GM18526 (cell line): Measurements from ENCODE around the gene DPH1.

Source experiments
- POLR2A ChIP-seq: IDR thresholded peaks from 3 replicates; pipeline ENCODE4 v1.6.1; 2011; ENCODE audit not compliant: insufficient read length; ENCODE audit errors: extremely low read depth

DPH1 gene

DNA sequence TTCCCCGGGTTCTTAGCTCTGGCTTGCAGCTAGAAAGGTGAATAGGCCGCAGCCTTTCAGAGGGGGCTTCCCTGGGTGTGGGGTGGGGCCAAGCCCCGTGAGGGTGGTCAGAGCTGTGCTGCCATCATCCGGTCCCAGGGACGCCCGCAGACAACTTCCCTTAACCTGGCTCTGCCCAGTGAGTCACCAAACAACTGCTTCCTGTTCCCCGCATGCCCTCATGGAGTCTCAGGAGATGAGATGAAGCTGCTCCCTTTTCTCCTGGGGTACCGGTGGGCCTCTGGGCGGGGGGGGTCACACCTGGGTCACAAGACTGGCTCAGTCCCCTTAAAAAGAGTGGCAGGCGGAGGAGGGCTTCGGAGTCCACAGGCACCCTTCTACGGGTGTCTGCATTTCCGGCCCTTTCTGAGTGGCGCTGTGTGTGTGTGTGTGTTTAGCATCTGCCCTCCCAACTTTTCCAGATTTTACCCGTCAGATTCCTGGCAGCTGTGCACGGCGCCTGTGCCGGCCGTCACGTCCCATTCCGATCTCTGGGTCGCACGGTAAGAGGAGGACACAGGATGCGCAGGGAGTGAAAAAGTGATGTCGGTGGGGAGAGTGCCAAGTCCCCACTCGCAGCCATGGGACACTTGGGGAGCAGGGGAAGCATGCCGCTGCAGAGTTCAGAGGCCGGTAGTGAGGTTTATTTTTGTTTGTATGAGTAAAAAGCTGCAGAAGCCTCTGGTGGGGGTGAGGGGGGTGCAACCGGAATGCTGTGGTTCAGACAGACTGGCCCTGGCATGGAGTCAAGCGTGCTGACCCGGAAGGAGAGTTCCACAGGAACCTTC is 41.7 kb downstream of the DPH1 start:
- TF ChIP-seq POLR2A = no peak

DNA sequence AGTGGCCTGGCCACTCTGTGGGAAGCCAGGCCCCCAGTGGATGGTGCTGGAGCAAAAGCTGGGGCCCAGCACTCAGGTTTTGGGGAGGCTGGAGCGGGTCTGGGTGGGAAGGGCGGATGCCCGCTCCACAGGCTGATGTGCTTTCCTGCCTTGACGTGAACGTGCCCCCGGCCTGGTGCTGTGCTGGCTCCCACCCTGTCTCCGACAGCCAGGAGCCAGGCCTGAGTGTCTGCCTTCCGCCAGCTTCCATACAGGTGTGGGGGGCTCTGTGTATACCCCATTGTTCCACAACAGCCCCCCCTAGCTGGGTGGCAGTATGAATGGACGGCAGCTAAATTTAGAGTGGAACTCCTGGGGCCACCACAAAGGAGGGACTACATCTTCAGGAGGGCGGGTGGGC is 45.0 kb downstream of the DPH1 start:
- no peak for TF ChIP-seq POLR2A

DNA sequence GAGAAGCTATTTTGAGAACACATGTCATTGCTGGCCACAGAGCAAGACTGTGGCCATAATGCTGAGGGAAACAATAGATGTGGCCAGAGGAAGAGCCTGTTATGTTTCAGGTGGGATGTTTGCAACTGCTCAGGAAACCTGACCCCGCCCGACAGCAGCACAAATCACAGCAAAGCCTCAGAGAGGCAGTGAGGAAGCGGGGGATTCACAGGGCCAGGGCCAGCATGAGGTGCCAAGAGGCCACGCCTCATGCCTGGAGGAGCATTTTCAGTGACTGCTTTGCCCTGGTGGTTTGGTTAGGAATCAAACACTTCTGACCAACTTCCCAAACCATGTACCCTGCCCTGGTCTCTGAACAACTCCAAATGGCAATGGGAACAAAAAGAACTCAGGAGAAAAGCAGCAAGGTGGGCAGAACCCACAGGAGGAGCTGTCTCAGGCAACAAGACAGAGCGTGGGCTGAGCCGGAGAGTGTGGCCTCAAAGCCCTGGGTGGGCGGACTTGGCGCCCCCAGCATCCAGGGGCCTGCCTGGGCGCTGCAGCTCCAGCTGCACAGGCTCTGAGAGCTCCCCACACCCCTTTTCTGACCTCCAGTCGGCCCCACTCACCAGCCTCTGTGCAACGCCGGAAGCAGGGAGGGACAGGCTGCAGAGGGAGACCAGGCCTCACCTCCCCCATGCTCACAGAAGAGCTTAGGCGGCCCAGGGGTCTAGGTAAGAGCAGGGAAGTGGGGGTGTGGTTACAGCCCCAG is 45.6 kb downstream of the DPH1 start:
- no peak for TF ChIP-seq POLR2A

DNA sequence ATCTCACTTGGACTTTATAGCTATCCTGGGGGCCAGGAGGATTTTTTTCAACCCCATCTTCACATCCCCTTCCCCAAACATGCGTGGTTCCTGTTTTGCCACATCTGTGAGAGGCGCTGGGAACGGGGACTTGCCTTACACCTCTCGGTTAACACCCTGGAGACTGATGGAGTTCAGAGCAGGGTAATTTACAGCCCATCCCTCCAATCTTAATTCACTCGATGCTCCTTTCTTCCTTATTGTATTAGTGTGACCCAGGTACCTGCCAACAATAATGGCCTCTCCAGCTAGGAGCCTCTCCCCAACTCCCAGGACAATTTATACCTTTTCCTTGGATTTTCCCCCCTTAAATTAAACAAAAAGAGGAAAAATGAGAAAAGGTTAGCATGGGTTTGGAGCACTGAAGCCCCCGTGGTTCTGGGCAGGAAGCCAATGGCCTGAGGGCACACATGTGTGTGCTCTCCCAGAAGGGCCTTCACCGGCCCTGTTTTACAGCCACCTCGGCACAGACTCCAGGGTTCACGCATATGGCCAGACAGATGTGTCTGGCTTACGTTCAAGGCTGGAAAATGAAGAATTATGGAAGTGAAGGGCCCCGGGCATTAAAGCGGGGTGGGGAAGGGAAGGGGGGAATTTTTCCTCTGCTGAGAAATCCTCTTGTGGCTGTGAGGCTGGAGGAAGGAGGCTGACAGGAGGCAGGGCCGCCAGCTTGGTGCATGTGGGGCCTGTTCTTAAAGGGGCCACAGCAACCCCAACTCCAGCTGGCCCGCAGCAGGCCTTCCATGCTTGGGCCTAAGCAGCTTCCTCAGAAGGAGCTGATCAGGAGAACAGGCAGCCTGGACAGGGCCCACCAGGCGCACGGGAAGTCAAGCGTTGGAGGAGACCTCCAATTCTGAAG is 46.4 kb downstream of the DPH1 start:
- no peak for TF ChIP-seq POLR2A

DNA sequence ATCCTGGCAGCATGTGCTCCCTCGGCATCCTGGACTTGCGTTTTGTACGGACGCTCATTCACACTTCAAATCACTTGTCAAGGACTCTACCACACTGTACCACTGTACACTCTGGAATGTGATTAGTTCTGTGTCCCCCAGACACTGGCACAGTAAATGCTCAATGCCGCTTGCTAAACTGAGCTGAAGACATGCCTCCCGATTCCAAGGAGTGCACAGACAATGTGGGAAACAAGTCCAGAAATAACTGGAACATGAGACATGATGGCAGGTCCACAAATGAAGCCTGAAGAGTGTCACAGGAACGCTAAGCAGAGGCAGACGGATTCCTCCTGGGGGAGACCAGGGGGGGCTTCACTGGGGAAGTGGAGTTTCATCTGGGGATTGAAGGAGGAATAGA is 47.1 kb downstream of the DPH1 start:
- TF ChIP-seq POLR2A = no peak

DNA sequence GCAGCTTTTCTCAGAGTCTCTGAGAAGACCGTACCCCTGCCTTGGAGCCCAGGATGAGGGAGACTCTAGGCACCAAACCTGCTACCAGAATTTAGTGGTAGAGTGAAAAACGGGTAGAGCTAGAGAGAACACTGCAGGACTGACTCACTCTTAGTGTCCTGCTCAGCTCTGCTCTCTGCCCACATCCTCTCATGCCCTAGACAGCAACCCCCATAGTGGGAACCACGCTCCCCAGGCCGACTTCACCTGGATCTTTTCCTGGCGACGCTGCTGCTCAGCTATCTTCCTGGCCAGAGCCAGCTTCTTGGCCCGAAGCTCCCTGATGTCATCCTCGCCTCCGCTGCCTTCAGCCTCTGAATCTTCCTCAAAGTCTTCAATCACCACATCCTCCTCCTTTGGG is 51.6 kb downstream of the DPH1 start:
- TF ChIP-seq POLR2A = no peak

DNA sequence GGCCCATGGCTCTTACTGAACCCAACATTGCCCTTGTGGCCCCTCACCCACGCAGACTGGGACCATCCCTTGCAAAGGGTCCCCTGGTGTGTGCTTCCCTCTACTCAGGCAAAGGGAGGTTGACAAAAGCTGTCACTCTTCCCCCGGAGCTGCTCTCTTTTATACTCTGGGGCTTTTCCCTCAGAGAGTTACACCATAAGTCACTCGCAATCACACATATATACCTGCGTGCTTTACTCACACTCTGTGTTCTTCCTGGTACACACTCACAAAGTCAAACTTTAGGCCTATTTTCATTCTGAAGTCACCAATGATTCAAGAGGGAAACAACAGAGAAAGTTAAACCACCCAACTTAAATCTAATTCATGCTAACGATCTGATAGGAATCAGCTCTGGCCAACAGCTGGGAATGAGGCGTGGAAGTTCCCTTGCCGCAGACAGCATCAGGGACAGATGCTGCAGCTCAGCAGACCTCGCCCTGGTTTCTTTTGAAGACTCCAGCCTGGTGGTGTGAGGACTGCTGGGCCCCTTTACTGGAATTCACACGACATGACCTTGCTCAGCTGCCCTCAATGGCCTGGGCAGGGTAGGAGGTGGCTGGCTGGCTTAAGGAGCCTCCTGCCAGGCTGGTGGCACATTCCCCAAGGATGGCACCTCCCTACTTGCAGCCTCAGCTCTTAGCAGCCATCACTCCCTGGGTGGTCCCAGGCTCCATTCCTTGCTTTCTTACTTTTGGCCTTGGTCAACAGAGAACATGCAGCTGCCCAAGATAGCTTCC is 52.2 kb downstream of the DPH1 start:
- TF ChIP-seq POLR2A = no peak

DNA sequence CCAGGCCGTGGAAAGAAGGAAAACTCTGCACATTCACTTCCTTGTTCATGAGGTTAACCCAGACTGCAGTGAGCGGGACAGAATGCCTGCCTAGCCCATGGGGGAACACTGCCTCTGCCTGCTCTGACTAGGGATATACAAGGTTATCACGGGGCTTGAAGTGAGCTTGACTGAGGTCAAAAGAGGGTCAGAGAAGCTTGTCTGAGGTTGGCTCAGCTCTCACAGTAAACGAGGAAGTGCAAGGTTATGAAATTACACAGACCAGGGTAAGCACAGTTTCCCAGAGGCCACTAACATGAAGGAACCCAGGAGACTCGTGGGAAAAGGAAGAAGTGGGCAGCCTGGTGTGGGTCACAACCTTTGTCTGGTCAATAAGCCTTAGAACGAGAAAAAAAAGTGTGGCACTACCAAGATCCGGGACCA is 53.7 kb downstream of the DPH1 start:
- no peak for TF ChIP-seq POLR2A

DNA sequence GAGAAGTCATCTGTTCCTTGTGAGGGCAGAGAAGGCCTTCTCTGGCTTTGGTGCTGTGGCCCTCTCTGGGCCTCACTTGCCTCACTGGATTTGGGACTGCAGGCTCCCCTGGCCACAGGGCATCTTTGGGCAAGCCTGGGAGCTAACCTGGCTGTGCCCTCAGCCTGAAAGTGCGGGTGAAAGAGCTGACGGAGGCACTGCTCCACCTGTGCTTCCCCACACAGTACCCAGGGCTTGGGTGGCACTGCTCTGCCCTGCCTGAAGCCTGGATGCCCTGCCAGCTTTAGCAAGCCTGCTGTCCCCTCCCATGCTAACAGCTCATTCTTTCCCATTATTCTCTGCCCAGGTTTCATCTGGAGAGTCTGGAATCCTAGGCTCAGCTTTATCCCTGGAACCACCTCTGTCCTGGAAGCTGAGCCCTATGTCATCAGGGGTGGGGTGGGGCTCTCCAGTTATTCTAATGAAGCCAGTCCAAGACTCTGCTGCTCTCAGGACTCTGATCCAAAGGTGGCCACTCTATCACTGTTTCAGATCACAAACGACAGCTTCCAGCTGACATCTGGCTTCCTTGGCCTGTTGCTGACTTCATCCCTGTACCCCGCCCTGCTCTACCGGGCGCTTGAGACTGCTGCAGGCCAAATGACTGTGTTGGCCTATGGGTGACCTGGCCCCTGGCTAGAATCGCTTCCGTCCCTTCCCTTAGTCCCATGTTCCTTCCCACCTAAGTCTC is 54.2 kb downstream of the DPH1 start:
- TF ChIP-seq POLR2A = no peak

DNA sequence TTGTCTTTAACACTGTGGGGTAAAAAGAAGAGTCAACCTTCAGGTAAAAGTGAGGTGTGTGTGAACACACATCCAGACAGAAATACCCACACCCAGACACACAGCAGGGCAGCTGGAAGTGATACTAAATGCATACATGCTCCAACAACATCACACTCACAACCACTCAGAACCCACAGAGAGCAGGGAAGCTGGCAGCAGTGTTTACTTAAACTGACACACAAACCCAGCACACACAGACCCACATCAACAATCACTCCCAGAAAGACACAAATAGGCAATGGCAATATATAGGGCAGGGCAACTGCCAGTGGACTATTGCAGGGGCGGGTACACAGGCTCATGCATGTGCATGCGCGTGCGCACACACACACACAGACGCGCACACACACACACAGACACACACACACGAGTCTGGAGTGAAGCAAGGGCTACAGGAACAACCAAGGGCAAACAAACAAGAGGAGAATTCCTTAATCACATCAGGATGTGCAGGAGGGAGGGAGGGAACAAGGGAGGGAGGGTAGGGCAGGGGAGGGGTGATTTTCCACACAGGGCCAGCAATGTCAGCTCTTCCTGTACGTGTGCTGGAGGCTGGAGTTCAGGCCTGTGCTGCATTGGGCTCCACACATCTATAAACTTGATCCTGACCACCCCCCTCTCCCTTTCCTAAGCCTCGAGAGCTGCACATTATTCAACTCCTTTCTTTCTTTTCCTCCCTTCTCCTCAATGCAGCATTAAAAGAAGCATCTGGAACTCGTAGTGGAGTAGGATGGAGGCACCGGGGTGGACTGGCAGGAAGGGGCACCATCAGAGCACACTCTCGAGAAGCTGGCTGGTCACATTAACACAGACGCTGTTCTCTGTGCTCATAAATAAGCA is 55.1 kb downstream of the DPH1 start:
- no peak for TF ChIP-seq POLR2A

DNA sequence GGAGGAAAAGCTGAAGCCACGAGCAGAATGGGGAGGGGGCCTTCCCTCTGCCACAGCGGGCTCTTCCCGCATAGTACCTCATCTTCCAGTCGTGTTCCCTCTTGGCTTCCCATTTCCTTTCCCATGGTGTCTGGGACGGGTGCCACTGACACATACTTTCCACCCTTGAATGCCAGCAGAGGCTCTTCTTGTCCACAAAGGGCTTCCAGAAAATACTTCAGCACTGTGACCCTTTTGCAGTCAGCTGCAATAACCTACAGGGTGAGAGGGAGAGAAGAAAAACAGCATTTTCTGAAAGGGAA is 55.6 kb downstream of the DPH1 start:
- no peak for TF ChIP-seq POLR2A

DNA sequence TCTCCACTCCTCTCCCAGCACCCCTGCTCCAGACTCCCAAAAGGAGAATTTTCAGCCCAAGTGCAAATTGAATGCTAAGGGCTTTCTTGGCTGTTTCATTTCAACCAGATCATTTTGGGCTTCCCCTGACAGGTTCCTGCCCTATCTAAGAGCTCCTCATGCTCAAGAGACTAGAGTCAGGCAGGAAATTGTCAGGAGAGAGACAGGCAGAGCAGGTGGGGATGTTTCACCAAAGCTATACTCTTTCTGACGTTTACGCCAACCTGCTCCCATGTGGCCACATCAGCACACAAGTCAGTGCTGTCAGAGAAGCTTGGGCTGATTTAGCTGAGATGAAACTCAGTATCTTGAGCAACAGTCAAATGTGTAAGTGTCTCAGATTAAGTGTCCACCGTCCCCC is 56.4 kb downstream of the DPH1 start:
- no peak for TF ChIP-seq POLR2A

DNA sequence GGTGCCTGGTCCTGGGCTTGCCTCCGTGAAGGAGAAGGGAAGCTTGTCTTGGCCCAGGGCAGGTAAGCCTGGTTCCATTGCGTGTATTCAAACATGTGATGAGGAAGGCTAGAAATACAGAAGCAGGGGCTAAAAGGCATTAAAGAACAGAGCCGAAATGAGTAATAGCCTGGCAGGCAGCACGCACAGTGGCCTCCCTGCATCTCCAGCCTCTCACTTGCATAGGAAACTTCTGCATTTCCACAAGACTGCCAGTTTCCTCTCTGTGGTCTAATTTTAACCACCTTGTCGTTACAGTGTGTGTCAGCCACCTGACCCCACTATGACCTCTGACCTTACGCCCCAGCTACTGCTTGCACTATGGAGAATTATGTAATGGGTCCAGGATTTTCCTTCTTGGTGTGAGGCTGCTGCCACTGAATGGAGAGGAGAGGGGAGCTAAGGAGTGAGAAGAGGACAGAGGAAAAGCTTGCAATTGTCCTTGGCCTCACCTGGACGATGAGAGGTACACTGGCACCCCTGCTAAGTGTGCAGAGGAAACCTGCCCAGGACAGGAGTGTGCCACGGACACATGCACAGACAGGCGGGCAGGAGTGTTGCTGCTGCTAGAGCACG is 57.8 kb downstream of the DPH1 start:
- no peak for TF ChIP-seq POLR2A
